ENCODE data around the gene CCL2.

CCL2 gene

GRCh38 chr17:34261568-34262337 is 6.7 kb downstream of the CCL2 start:
- TF ChIP-seq CTCF (conservative IDR thresholded peaks at IDR 0.05; ENCODE audit: low read depth, low read length), result no peak
- DNase-seq (ENCODE audit: low read depth), result no peak
- H3K4me3 ChIP-seq (ENCODE audit: low read length), result no peak overlapping the region

GRCh38 chr17:34265711-34266110 is 10.6 kb downstream of the CCL2 start:
- DNase-seq (ENCODE audit: low read depth), result no peak
- no peak for TF ChIP-seq CTCF (conservative IDR thresholded peaks at IDR 0.05; ENCODE audit: low read depth, low read length)
- H3K4me3 ChIP-seq (ENCODE audit: low read length), result no peak overlapping the region

- H3K4me3 ChIP-seq (ENCODE audit: low read length), result no peak within 1 kb of the TSS
- no peak for DNase-seq (ENCODE audit: low read depth)
Measured at GRCh38 chr17:34269969-34270368, 14.9 kb downstream of the CCL2 start, which contains the start of gene CCL7. TSS of gene CCL7 (plus strand) at chr17:34270221. CDS start at chr17:34270291, 70 bp downstream.

GRCh38 chr17:34275881-34276280 is 20.8 kb downstream of the CCL2 start:
- DNase-seq (ENCODE audit: low read depth), result no peak
- H3K4me3 ChIP-seq (ENCODE audit: low read length), result no peak overlapping the region
- TF ChIP-seq CTCF (conservative IDR thresholded peaks at IDR 0.05; ENCODE audit: low read depth, low read length), result no peak

More at GRCh38 chr17:34269969-34270368, 14.9 kb downstream of the CCL2 start, which contains the start of gene CCL7:
- no peak for TF ChIP-seq CTCF (conservative IDR thresholded peaks at IDR 0.05; ENCODE audit: low read depth, low read length)

- no peak for DNase-seq (ENCODE audit: low read depth)
- TF ChIP-seq CTCF (conservative IDR thresholded peaks at IDR 0.05; ENCODE audit: low read depth, low read length), result no peak
- no peak overlapping the region for H3K4me3 ChIP-seq (ENCODE audit: low read length)
Measured at GRCh38 chr17:34276826-34277225, 21.7 kb downstream of the CCL2 start.

GRCh38 chr17:34283571-34283970 is 28.5 kb downstream of the CCL2 start:
- H3K4me3 ChIP-seq (ENCODE audit: low read length), result no peak overlapping the region
- no peak for TF ChIP-seq CTCF (conservative IDR thresholded peaks at IDR 0.05; ENCODE audit: low read depth, low read length)
- DNase-seq (ENCODE audit: low read depth), result no peak

- H3K4me3 ChIP-seq (ENCODE audit: low read length), result no peak within 1 kb of the TSS
- DNase-seq (ENCODE audit: low read depth), result no peak
- no peak for TF ChIP-seq CTCF (conservative IDR thresholded peaks at IDR 0.05; ENCODE audit: low read depth, low read length)
Measured at GRCh38 chr17:34285286-34285792, 30.3 kb downstream of the CCL2 start, which contains the start of gene CCL11. TSS of gene CCL11 (plus strand) at chr17:34285742. CDS start at chr17:34285809, 67 bp downstream.
